Fibroblast of lung (primary cell): Measurements from ENCODE around the gene SLC16A2. TPM values are rescaled to one million over a fixed set of nuclear protein-coding genes. Genes with fewer than 3 reads are reported as not detected.

ENCODE experiments used
- DNase-seq, 2 donors: peaks; one replicate each; pipeline versions ENCODE4 v3.0.0 to v3.0.0-alpha.2; 2010; ENCODE audit warnings: low read depth in 2 of 2
- H2AFZ ChIP-seq: 2 replicates; pipeline ENCODE4 v1.5.1; 2012; ENCODE audit warnings: low read length, control low read depth, inconsistent platforms
- H3K27ac ChIP-seq: 2 replicates; pipeline ENCODE4 v1.5.1; 2011; ENCODE audit warnings: low read length, control low read depth; ENCODE audit not compliant: insufficient read depth
- H3K27me3 ChIP-seq: 2 replicates; pipeline ENCODE4 v1.5.1; 2011; ENCODE audit warnings: mild to moderate bottlenecking, low read length; ENCODE audit not compliant: control insufficient read depth, insufficient read depth
- H3K36me3 ChIP-seq: 2 replicates; pipeline ENCODE4 v1.5.1; 2011; ENCODE audit warnings: low read length; ENCODE audit not compliant: control insufficient read depth, insufficient read depth
- H3K4me1 ChIP-seq: 2 replicates; pipeline ENCODE4 v1.5.1; 2011; ENCODE audit warnings: low read length; ENCODE audit not compliant: control insufficient read depth, insufficient read depth; ENCODE audit errors: extremely low read depth
- H3K4me2 ChIP-seq: 2 replicates; pipeline ENCODE4 v1.5.1; 2011; ENCODE audit warnings: low read length, control low read depth; ENCODE audit not compliant: insufficient read depth; ENCODE audit errors: extremely low read depth
- H3K4me3 ChIP-seq, 4 experiments: fragments of 200-600 bp in 1 of 4; sonication (generic) in 1 of 4; replicated peaks in 1 of 4; 2 replicates each; pipeline ENCODE4 v1.5.1; 2011 to 2016; ENCODE audit warnings: low read length in 4 of 4, low read depth in 3 of 4, mild to moderate bottlenecking in 3 of 4, control low read depth in 2 of 4, inconsistent platforms in 1 of 4, mixed read lengths in 1 of 4; ENCODE audit not compliant: insufficient read depth in 1 of 4; ENCODE audit errors: control extremely low read depth in 1 of 4
- H3K79me2 ChIP-seq: 2 replicates; pipeline ENCODE4 v1.5.1; 2012; ENCODE audit warnings: mild to moderate bottlenecking, low read length, inconsistent platforms; ENCODE audit not compliant: control insufficient read depth, insufficient read depth
- H3K9ac ChIP-seq: 2 replicates; pipeline ENCODE4 v1.5.1; 2011; ENCODE audit warnings: mild to moderate bottlenecking, low read length, control low read depth; ENCODE audit not compliant: insufficient read depth
- H3K9me3 ChIP-seq: 2 replicates; pipeline ENCODE4 v1.5.1; 2012; ENCODE audit warnings: low read depth, low read length; ENCODE audit not compliant: control insufficient read depth, insufficient read depth
- H4K20me1 ChIP-seq: 2 replicates; pipeline ENCODE4 v1.5.1; 2011; ENCODE audit warnings: low read length; ENCODE audit not compliant: control insufficient read depth, insufficient read depth; ENCODE audit errors: extremely low read depth
- CTCF ChIP-seq, 2 donors: IDR thresholded peaks in 1 of 2; conservative IDR thresholded peaks in 1 of 2; 1 replicate in 1 of 2; 2 replicates in 1 of 2; pipeline ENCODE4 v1.5.1; 2011 to 2012; ENCODE audit warnings: low read length in 2 of 2, control low read depth in 1 of 2, inconsistent platforms in 1 of 2, low read depth in 1 of 2, mild to moderate bottlenecking in 1 of 2
- EZH2 ChIP-seq: IDR thresholded peaks from 2 replicates; pipeline ENCODE4 v1.5.1; 2012; ENCODE audit warnings: low read length, control low read depth, mild to moderate bottlenecking; ENCODE audit errors: missing control alignments
- polyA plus RNA-seq, 2 donors: library from polyadenylated mRNA; depleted of rRNA in 1 of 2; stranded (reverse) in 1 of 2; unstranded in 1 of 2; fragments of >200 nt; gene quantifications; 2 replicates each; pipeline ENCODE4 v1.2.1, GENCODE V29; 2011 to 2012; ENCODE audit warnings: missing spikeins in 1 of 2
- total RNA-seq: library from RNA; depleted of rRNA; stranded (reverse); fragments of >200 nt; gene quantifications from 2 replicates; pipeline ENCODE4 v1.2.1, GENCODE V29; 2014

The SLC16A2 gene
- total and polyA plus RNA-seq, 2 donors (not counting 1 experiment from before 2014, with no cell fraction given), result 7.8 to 27.2 TPM

GRCh38 chrX:74419864-74420195 lies 1.5 kb upstream of the SLC16A2 start:
- H3K9ac ChIP-seq, result peak overlapping the region; percentile 18
- H4K20me1 ChIP-seq, result no peaks in the 10 kb centered on the region
- no peaks in the 10 kb centered on the region for H3K36me3 ChIP-seq
- no peaks in the 10 kb centered on the region for H3K4me1 ChIP-seq
- no peak for TF ChIP-seq CTCF (conservative IDR thresholded peaks at IDR 0.05 in 1 of 2, IDR thresholded peaks at IDR 0.05 in 1 of 2; ENCODE audit: low read depth in 1 of 2, low read length in 2 of 2)
- H3K79me2 ChIP-seq, result peaks cover 3% of the 10 kb centered on the region
- H3K4me3 ChIP-seq, result peak overlapping the region; percentile 17 to 64 (median 44)
- H3K27me3 ChIP-seq, result no peaks in the 10 kb centered on the region
- H2AFZ ChIP-seq, result no peak overlapping the region
- H3K4me2 ChIP-seq, result peak overlapping the region; percentile 68
- peak in 1 of 2 donors; percentile 15 for DNase-seq
- peak overlapping the region; percentile 86 for H3K27ac ChIP-seq
- H3K9me3 ChIP-seq, result no peaks in the 10 kb centered on the region

GRCh38 chrX:74420196-74421035 lies 877 bp upstream of the SLC16A2 start:
- Histone ChIP-seq H3K79me2 (peaks cover 3% of the 10 kb centered on the region), H3K9me3 (no peaks in the 10 kb centered on the region), H3K27me3 (no peaks in the 10 kb centered on the region), H3K4me3 (peak overlapping the region; percentile 49 to 66 (median 57)), H3K27ac (peak overlapping the region; percentile 86), H2AFZ (peak overlapping the region; percentile 41), H4K20me1 (no peaks in the 10 kb centered on the region), H3K36me3 (no peaks in the 10 kb centered on the region), H3K4me1 (no peaks in the 10 kb centered on the region), H3K9ac (peak overlapping the region; percentile 71), H3K4me2 (peak overlapping the region; percentile 78)
- no peak for TF ChIP-seq CTCF (conservative IDR thresholded peaks at IDR 0.05 in 1 of 2, IDR thresholded peaks at IDR 0.05 in 1 of 2; ENCODE audit: low read depth in 1 of 2, low read length in 2 of 2)
- no peak for TF ChIP-seq EZH2
- peak; percentile 56 to 70 for DNase-seq

- Histone ChIP-seq H3K4me3 (peak overlapping the region; percentile 49 to 66 (median 59)), H3K79me2 (peaks cover 3% of the 10 kb centered on the region), H4K20me1 (no peaks in the 10 kb centered on the region), H3K4me1 (no peaks in the 10 kb centered on the region), H3K9me3 (no peaks in the 10 kb centered on the region), H2AFZ (no peak overlapping the region), H3K27me3 (no peaks in the 10 kb centered on the region), H3K9ac (no peak overlapping the region), H3K4me2 (peak overlapping the region; percentile 64), H3K36me3 (no peaks in the 10 kb centered on the region), H3K27ac (peak overlapping the region; percentile 68)
- DNase-seq, result no peak
- TF ChIP-seq EZH2, result no peak
These were observed 553 bp downstream of the SLC16A2 start for GRCh38 chrX:74421740-74422352.
